Breast epithelium (tissue), 3 donors: ENCODE data around the gene PDE6A.

ENCODE experiments used
- POLR2A ChIP-seq: fragments of 450-650 bp; IDR thresholded peaks from one replicate; pipeline ENCODE4 v1.6.1; 2016; ENCODE audit warnings: antibody characterized with exemption, mild to moderate bottlenecking, moderate library complexity
- TF ChIP-seq, protein P1 (sequence below), 3 donors: fragments of 450-650 bp; IDR thresholded peaks; one replicate each; pipeline ENCODE4 v1.5.1; 2016 to 2017; ENCODE audit warnings: antibody characterized with exemption in 3 of 3, mild to moderate bottlenecking in 3 of 3, moderate library complexity in 3 of 3

GRCh38 chr5:149809931-149810691, 134.5 kb downstream of the PDE6A start:
- no peak for TF ChIP-seq POLR2A
- TF ChIP-seq, protein P1, sequence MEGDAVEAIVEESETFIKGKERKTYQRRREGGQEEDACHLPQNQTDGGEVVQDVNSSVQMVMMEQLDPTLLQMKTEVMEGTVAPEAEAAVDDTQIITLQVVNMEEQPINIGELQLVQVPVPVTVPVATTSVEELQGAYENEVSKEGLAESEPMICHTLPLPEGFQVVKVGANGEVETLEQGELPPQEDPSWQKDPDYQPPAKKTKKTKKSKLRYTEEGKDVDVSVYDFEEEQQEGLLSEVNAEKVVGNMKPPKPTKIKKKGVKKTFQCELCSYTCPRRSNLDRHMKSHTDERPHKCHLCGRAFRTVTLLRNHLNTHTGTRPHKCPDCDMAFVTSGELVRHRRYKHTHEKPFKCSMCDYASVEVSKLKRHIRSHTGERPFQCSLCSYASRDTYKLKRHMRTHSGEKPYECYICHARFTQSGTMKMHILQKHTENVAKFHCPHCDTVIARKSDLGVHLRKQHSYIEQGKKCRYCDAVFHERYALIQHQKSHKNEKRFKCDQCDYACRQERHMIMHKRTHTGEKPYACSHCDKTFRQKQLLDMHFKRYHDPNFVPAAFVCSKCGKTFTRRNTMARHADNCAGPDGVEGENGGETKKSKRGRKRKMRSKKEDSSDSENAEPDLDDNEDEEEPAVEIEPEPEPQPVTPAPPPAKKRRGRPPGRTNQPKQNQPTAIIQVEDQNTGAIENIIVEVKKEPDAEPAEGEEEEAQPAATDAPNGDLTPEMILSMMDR (IDR thresholded peaks at IDR 0.05) = no peak
